Adipocyte (in vitro differentiated cells): Measurements from ENCODE around the gene ARHGEF38.

Experiments used
- DNase-seq: peaks from one replicate; pipeline ENCODE4 v3.0.0-alpha.2; 2015; ENCODE audit warnings: low read depth
- H3K27me3 ChIP-seq: replicated peaks from 2 replicates; pipeline ENCODE4 v1.7.0; 2013; ENCODE audit warnings: mild to moderate bottlenecking, low read length, moderate library complexity; ENCODE audit not compliant: control insufficient read depth, insufficient read depth
- H3K36me3 ChIP-seq: 2 replicates; pipeline ENCODE4 v1.7.0; 2013; ENCODE audit warnings: low read length, mild to moderate bottlenecking, moderate library complexity; ENCODE audit not compliant: control insufficient read depth, insufficient read depth, severe bottlenecking
- H3K4me1 ChIP-seq: 2 replicates; pipeline ENCODE4 v1.7.0; 2013; ENCODE audit warnings: mild to moderate bottlenecking, low read length, moderate library complexity; ENCODE audit not compliant: control insufficient read depth, insufficient read depth
- H3K4me3 ChIP-seq: 2 replicates; pipeline ENCODE4 v1.7.0; 2013; ENCODE audit warnings: mild to moderate bottlenecking, low read length, moderate library complexity
- H3K9ac ChIP-seq: 2 replicates; pipeline ENCODE4 v1.7.0; 2013; ENCODE audit warnings: mild to moderate bottlenecking, low read length, moderate library complexity
- H3K9me3 ChIP-seq: 2 replicates; pipeline ENCODE4 v1.7.0; 2013; ENCODE audit warnings: mild to moderate bottlenecking, low read length, moderate library complexity; ENCODE audit not compliant: control insufficient read depth

Gene ARHGEF38

DNA sequence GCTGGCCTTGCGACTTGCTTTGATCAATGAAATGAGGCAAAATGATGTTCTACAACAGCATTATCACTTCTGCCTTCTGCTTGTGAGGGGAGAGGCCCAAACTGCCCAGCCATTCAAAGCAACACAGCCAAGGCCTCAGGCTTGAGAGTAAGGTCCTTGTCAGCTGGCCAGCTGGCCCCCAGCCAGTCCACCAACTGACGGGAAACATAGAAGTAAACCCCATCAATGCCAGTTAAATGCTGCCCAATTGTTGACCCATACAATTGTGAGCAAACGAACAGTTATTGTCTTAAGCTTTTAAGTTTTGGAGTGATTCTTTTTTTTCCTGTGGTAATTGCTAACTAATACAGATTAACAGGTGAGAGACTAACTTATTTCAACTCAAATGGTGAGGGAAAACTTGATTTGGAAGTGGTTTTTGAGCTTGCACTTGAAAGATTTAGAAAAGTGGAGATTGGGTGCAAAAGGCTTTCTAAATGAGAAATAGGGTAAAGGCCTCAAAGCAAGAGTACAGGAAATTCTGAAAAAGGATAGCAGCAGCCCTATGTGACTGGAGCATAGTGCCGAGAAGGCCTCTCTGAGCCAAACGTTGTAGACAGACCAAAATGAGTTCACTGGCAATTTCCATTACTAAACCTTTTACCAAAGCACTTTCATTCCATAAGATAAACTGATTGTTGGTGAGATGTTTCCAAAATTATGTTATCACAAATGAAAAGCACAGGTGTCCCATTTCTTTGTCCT, 66.9 kb downstream of the ARHGEF38 start:
- H3K4me3 ChIP-seq = no peak overlapping the region
- H3K9me3 ChIP-seq = peaks cover 3% of the 10 kb centered on the region
- no peaks in the 10 kb centered on the region for H3K36me3 ChIP-seq
- no peaks in the 10 kb centered on the region for H3K27me3 ChIP-seq
- DNase-seq = peak; percentile 8
- no peak overlapping the region for H3K9ac ChIP-seq
- H3K4me1 ChIP-seq = peaks cover 2% of the 10 kb centered on the region

DNA sequence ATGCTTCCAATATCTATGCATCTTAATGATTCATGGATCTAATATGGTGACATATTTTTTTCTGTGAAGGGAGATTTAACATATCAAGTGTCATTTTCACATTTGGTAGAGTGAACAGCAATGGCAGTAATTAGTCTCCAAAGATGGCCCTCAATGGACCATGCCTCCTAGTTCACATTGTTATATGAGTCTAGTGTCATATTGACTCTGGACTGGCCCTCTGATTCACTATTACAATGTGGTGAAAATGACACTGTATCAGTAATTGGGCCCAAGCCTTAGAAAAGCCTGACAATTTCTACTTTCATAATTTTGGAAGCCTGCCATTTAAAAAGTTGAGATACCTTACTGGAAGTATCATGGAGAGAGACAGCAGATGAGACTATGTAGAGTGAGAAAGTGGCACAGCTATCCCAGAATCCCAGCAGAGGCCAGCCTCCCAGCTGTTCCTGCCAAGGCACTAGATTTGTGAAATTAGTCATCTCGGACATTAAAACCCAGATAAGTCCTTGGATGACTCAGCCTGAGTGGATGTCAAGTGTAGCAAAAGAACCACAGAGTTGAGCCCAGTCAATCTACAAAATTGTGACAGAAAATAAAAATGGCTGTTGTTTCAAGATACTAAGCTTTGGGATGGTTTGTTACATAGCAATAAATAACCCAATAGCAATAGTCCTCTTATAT, 68.4 kb downstream of the ARHGEF38 start:
- H3K27me3 ChIP-seq = no peaks in the 10 kb centered on the region
- H3K4me3 ChIP-seq = no peak overlapping the region
- H3K4me1 ChIP-seq = peaks cover 3% of the 10 kb centered on the region
- peak; percentile 7 for DNase-seq
- peaks cover 3% of the 10 kb centered on the region for H3K9me3 ChIP-seq
- no peaks in the 10 kb centered on the region for H3K36me3 ChIP-seq
- no peak overlapping the region for H3K9ac ChIP-seq

DNA sequence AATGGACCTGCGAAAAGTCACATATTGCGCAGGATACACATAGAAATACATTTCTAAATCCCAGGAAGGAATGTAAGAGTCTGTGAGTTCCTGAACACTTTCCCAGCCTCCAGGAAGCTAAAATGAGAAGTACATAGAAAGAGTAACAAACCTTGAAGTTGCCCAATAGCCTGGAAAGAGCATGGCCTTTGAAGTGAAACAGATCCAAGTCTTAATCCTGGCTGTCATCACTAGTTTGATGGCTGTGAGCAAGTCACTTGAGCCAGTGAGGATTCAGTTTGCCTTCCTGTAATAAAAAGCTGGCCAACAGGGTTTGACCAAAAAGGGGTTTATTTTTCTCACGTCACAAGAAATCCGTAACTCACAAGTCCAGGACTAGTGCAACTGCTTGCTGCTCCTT, 69.8 kb downstream of the ARHGEF38 start:
- Histone ChIP-seq H3K9ac (no peak overlapping the region), H3K4me3 (no peak overlapping the region), H3K36me3 (no peaks in the 10 kb centered on the region), H3K27me3 (no peaks in the 10 kb centered on the region), H3K4me1 (peaks cover 3% of the 10 kb centered on the region), H3K9me3 (peaks cover 3% of the 10 kb centered on the region)
- DNase-seq = peak; percentile 5

DNA sequence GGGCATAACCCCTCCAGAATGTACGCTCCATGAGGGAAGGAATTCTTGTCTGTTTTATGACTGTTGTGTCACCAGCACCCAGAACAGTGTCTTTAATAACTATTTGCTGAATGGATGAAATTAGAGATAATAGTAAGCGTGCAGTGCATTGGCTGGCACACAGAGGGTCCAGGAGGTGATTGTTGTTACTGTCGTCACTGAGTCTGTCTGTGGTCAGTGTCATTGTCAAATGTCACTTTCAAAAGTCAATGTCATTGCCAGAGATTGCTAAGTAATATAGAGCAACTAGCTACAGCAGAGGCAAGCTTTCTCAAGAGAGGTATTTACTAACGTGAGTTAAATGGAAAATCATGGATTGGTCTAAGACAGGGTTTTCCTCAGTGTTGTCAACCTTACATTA, 70.7 kb downstream of the ARHGEF38 start:
- no peak overlapping the region for H3K4me3 ChIP-seq
- H3K27me3 ChIP-seq = no peaks in the 10 kb centered on the region
- peaks cover 3% of the 10 kb centered on the region for H3K4me1 ChIP-seq
- DNase-seq = no peak
- peaks cover 3% of the 10 kb centered on the region for H3K9me3 ChIP-seq
- H3K9ac ChIP-seq = no peak overlapping the region
- no peaks in the 10 kb centered on the region for H3K36me3 ChIP-seq

DNA sequence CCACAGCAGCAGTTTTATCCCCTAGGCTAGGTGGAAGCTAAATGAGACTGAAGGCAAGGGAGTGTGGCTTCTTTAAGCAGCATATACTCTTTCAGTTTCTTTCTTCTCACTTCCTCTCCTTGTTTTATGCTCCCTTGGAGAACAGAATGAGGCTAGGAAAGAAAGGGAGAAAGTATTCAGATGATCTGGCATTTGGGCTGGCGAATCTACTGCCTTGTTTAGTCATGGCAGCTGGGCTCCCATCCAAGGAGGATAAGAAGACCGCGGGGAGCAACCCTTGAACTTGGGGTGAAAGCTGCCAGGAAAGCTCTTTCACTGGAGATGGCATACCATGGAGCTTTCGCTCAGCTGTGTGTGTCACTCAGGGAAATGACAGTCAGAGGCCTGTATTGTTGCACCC, 72.1 kb downstream of the ARHGEF38 start:
- H3K4me1 ChIP-seq = peaks cover 3% of the 10 kb centered on the region
- no peaks in the 10 kb centered on the region for H3K36me3 ChIP-seq
- no peak overlapping the region for H3K9ac ChIP-seq
- no peak overlapping the region for H3K4me3 ChIP-seq
- no peaks in the 10 kb centered on the region for H3K27me3 ChIP-seq
- H3K9me3 ChIP-seq = peaks cover 3% of the 10 kb centered on the region
- DNase-seq = peak; percentile 11

DNA sequence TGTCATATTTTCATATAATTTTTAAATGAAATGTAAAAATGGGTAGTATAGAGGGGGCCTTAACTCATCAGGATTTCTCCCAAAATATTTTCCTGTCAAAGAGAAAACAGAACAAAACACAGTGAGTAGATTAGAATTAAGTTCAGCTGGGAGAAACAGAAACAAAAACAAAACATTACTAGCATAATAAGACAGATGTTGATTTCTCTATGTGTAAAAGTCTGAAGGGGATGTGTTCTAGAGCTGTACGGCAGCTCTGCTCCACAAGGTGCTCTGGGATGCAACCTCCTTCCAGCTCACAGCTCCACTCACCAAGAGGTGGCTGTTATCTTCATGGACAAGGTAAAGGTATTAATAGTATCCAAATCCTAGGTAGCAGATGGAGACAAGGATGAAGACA, 72.8 kb downstream of the ARHGEF38 start:
- Histone ChIP-seq H3K36me3 (no peaks in the 10 kb centered on the region), H3K9ac (no peak overlapping the region), H3K4me1 (peaks cover 3% of the 10 kb centered on the region), H3K27me3 (no peaks in the 10 kb centered on the region), H3K4me3 (no peak overlapping the region), H3K9me3 (peaks cover 3% of the 10 kb centered on the region)
- no peak for DNase-seq

DNA sequence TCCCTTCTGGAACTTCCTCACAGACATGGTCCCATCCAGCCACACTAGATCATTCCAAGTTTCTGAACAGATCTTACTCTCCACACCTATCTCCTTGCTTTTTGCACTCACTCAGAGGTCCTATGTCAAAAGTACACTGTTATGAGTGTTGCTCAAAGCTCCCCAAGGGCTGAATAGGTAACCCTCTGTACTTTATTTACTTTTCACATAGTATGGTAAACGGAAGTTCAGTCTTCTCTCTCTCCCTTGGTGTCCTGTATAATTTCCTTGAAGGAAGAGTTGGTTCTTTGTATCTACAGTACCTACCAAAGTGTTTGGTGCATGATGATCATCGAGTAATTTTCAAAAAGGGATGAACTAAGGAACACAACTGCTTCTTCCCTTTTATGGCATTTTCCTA, 74.4 kb downstream of the ARHGEF38 start:
- Histone ChIP-seq H3K9ac (no peak overlapping the region), H3K9me3 (no peaks in the 10 kb centered on the region), H3K4me1 (peaks cover 3% of the 10 kb centered on the region), H3K36me3 (no peaks in the 10 kb centered on the region), H3K27me3 (no peaks in the 10 kb centered on the region), H3K4me3 (no peak overlapping the region)
- DNase-seq = no peak

DNA sequence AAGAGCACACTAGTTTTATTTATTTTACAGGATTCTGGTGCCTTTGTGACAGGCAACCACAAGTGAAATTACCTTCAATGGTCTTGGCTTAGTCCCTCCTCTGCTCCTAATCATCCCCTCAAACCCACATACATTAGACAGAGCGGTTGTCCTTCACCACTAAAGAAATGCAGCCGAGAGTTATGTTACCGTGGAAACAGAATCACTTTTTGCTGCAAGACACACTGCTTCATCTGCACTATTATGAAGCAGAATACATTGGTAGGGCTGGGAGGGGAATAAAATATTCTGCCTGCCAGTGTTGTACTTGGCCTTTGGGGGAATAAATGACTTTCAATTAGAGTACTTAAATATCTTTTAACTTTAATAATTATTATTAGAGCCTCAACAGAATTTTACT, 75.2 kb downstream of the ARHGEF38 start:
- no peaks in the 10 kb centered on the region for H3K9me3 ChIP-seq
- no peak overlapping the region for H3K4me3 ChIP-seq
- DNase-seq = no peak
- peaks cover 3% of the 10 kb centered on the region for H3K4me1 ChIP-seq
- no peaks in the 10 kb centered on the region for H3K27me3 ChIP-seq
- H3K36me3 ChIP-seq = no peaks in the 10 kb centered on the region
- no peak overlapping the region for H3K9ac ChIP-seq

DNA sequence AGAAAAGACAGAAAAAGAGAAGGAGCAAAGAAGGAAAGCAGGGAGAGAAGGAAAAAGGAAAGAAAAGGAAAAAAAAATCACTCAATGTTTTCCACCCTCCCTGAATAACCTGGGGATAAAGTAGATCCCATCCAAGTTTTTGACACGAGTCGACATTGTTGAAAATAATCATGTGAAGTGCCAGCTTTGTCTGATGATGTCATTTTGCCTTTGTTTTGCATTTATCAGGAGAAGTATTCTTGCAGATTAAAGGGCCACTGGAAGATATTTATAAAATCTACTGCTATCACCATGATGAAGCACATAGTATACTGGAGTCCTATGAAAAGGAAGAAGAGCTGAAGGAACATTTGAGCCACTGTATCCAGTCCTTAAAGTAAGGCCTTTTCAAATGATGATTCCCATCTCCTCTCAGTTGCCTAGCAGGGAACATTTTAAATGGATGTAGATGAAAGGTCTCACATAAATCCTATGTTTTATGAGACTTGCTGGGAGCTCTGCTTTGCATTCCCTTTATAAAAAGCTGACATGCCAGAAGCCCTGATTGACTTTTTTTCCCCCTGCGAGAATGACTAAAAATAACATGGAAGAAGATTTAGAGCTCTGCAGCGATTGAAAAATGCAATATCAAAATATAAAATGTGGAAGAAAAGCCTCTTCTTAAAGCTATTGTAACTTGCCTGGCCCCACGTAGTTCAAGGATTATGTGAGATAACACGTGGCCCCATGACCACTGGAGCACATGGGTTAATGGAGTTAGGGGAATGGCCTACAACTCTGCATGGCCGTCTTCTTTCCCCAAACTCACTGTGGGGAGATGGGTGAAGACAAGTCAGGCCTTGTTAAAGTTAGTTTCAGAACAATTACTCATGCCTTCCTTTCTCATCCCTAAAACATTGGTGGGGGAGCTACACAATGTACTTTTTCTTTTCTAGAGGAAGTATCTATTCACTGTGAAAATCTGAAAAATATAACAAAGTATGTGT, 78.5 kb downstream of the ARHGEF38 start:
- Histone ChIP-seq H3K27me3 (no peaks in the 10 kb centered on the region), H3K4me1 (peaks cover 6% of the 10 kb centered on the region), H3K9ac (no peak overlapping the region), H3K36me3 (no peaks in the 10 kb centered on the region), H3K9me3 (no peaks in the 10 kb centered on the region), H3K4me3 (no peak overlapping the region)
- no peak for DNase-seq

DNA sequence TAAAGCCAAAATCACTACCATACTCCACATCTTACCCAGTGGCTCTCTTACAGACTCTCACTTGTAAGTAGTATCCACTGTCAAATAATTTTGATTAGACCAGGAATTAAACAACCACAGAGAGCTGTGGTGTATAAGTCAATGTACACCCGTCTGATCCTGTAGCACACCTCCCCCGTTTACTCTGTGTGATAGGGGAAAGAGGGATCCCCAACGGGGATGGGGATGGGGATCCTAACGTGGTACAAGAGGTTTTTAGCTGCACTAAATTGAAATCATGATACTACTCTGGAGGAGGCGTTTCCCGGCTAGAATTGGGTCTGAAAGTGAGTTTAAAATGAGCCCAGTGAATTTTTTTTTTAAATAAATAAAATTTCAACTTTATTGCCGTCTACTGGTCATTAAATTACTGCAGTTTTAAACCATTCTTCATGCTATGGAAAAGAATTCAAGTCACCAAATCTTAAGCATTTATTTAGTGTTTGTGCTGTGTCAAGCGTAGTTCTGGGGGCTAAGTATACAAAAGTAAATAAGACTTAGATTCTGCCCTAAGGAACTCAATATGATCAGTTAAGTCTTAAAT, 79.5 kb downstream of the ARHGEF38 start:
- Histone ChIP-seq H3K9ac (no peak overlapping the region), H3K4me3 (no peak overlapping the region), H3K27me3 (no peaks in the 10 kb centered on the region), H3K36me3 (no peaks in the 10 kb centered on the region), H3K4me1 (peaks cover 6% of the 10 kb centered on the region), H3K9me3 (no peaks in the 10 kb centered on the region)
- peak; percentile 50 for DNase-seq

DNA sequence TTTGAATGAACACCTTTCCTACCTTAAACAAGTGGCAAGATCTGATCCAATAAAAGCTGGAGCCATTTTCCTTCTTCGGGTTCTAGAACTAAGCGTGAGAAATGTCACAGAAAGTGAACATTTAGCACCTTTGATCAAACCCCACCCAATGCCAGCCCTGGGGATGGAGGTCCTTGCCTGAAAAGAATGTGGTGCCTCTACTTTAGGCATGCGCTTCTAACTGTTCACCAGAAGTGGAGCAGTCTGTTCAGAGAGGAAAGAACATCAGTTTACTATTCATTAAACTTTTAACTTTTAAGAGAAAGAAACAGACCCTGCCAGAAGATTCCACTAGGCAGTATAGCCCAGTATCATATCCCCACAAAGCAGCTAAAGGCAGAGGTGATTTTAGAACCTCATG, 80.2 kb downstream of the ARHGEF38 start:
- Histone ChIP-seq H3K27me3 (no peaks in the 10 kb centered on the region), H3K36me3 (no peaks in the 10 kb centered on the region)

More for the DNA sequence above, 80.2 kb downstream of the ARHGEF38 start:
- Histone ChIP-seq H3K9ac (no peak overlapping the region), H3K4me3 (no peak overlapping the region), H3K9me3 (no peaks in the 10 kb centered on the region), H3K4me1 (peaks cover 7% of the 10 kb centered on the region)
- DNase-seq = no peak
